Measurements from ENCODE around the gene C1QL2. TPM values are rescaled to one million over a fixed set of nuclear protein-coding genes. Genes with fewer than 3 reads are reported as not detected.

The C1QL2 gene
- total RNA-seq, 3 donors from 2014 or later (not counting 1 experiment from before 2014, with no cell fraction given) = not detected

DNA sequence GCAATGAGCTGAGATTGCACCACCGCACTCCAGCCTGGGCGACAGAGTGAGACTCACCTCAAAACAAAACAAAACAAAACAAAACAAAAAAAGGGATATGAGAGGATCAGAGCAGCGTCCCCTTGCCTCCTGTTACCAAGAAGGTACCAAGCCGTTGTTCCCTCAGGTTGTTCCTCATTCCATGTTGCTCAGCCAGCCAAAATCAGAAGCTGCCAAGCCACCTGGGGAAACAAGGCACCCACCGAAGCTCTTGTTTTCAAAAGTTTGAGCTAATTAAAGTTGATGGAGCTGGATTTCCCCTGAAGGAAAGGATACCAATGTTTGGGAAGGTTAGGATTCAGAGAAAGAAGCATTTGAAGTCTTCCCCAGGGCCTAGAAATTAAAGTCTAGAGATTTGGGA, 43.3 kb upstream of the C1QL2 start:
- H3K4me1 Mint-ChIP-seq = peaks cover 0 to 6% of the 10 kb centered on the region in 2 donors
- no peaks in the 10 kb centered on the region for H3K4me1 ChIP-seq (ENCODE audit: control insufficient read depth, insufficient read depth, low read length)
- no peak overlapping the region for H3K4me3 Mint-ChIP-seq
- no peaks in the 10 kb centered on the region for H3K36me3 ChIP-seq (ENCODE audit: control insufficient read depth, insufficient read depth, low read length)
- no peaks in the 10 kb centered on the region for H3K9me3 ChIP-seq (ENCODE audit: control insufficient read depth, insufficient read depth, low read length)
- no peak for ATAC-seq
- H3K9me3 Mint-ChIP-seq = no peaks in the 10 kb centered on the region
- TF ChIP-seq, protein P1, sequence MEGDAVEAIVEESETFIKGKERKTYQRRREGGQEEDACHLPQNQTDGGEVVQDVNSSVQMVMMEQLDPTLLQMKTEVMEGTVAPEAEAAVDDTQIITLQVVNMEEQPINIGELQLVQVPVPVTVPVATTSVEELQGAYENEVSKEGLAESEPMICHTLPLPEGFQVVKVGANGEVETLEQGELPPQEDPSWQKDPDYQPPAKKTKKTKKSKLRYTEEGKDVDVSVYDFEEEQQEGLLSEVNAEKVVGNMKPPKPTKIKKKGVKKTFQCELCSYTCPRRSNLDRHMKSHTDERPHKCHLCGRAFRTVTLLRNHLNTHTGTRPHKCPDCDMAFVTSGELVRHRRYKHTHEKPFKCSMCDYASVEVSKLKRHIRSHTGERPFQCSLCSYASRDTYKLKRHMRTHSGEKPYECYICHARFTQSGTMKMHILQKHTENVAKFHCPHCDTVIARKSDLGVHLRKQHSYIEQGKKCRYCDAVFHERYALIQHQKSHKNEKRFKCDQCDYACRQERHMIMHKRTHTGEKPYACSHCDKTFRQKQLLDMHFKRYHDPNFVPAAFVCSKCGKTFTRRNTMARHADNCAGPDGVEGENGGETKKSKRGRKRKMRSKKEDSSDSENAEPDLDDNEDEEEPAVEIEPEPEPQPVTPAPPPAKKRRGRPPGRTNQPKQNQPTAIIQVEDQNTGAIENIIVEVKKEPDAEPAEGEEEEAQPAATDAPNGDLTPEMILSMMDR (IDR thresholded peaks at IDR 0.05) = no peak
- peaks cover 12 to 14% of the 10 kb centered on the region in 2 donors for H3K27me3 Mint-ChIP-seq (ENCODE audit: low read depth in 2 of 2)
- H3K27ac ChIP-seq (ENCODE audit: low read length) = no peak overlapping the region
- whole genome bisulfite sequencing (ENCODE audit: insufficient coverage) = 79% methylated on average over 5 of the region's 5 CpGs
- no peak overlapping the region for H3K4me3 ChIP-seq (ENCODE audit: low read length)
- no peak overlapping the region for H3K27ac Mint-ChIP-seq
- H3K27me3 ChIP-seq (ENCODE audit: control insufficient read depth, insufficient read depth, low read length) = no peaks in the 10 kb centered on the region
- no peak for DNase-seq
- intact Hi-C loops (cut with micrococcal nuclease) = no loop called here
- no peaks in the 10 kb centered on the region for H3K36me3 Mint-ChIP-seq

DNA sequence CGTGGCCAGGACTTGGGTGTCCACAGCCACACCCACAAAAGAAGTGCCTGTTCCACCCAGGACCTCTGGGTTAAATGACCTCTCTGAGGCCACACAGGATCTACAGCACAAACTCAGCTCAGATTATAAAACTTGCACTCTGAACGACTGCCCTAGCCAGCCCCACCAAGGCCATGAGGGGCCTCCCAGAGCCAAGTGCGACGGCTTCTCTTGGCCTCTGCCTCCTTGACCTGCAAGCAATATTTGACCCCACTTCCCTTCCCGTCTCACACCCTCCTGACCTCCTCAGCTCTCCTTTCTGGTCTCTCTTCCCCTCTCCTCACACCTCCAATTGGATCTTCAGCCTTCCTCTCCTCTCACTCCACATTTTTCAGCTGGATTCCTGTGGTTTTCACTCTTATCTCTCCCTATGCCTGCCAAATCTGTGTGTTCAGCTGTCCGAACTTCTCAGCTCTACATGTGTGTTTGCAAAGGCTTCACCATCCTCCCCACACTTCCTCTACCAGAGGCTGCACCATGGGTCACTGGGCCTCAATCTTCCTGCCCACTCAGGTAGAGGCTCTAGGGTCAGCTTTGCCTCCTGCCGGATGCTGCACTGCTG, 39.8 kb upstream of the C1QL2 start:
- no peak for ATAC-seq
- Histone ChIP-seq H3K27me3 (ENCODE audit: control insufficient read depth, insufficient read depth, low read length) (no peaks in the 10 kb centered on the region), H3K4me1 (ENCODE audit: control insufficient read depth, insufficient read depth, low read length) (no peaks in the 10 kb centered on the region), H3K27ac (ENCODE audit: low read length) (no peak overlapping the region), H3K9me3 (ENCODE audit: control insufficient read depth, insufficient read depth, low read length) (no peaks in the 10 kb centered on the region), H3K36me3 (ENCODE audit: control insufficient read depth, insufficient read depth, low read length) (no peaks in the 10 kb centered on the region), H3K4me3 (ENCODE audit: low read length) (no peak overlapping the region)
- Mint-ChIP-seq H3K27me3 (ENCODE audit: low read depth in 2 of 2) (peaks cover 23 to 29% of the 10 kb centered on the region in 2 donors), H3K9me3 (no peaks in the 10 kb centered on the region), H3K4me3 (no peak overlapping the region), H3K36me3 (no peaks in the 10 kb centered on the region), H3K4me1 (peaks cover 0 to 6% of the 10 kb centered on the region in 2 donors), H3K27ac (no peak overlapping the region)
- 79% methylated on average over 7 of the region's 7 CpGs for WGBS (ENCODE audit: insufficient coverage)
- no peak for DNase-seq
- intact Hi-C loops (cut with micrococcal nuclease) = no loop called here
- TF ChIP-seq, protein P1 (IDR thresholded peaks at IDR 0.05) = no peak

DNA sequence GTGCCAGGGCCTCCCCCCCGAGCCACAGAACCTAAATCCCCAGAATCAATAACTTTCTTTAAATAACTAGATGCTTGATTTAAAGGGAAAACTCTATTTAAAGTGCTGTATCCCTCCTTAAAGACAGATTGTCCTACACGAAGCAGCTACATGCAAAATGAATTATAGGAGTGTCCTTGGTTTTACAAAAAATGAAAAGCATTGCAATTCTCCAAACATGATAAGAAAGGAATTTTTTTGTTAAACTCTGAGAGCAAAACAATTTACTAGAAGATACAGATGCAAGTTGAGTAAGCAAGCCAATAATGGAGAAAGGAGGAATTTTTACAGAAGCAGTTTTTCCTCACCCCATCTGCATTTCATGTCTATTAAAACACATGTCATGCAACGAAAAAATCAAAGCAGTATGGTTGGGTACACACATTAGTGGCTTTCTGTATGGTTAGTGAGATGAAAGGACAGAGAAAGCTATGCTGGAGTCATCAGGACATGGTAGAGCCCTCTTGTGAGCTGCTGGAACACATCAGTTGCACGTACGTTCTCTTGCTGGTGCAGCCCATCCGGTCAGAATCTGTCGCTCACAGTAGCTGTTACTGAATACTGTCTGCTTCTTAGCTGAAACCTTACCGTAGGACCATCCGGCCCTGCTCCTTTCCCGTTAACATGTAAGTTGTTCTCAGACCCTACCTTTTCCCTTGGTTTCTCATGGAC, 39.1 kb upstream of the C1QL2 start:
- Mint-ChIP-seq H3K27ac (no peak overlapping the region), H3K4me1 (peaks cover 0 to 3% of the 10 kb centered on the region in 2 donors), H3K27me3 (ENCODE audit: low read depth in 2 of 2) (peaks cover 26 to 29% of the 10 kb centered on the region in 2 donors), H3K9me3 (no peaks in the 10 kb centered on the region), H3K4me3 (no peak overlapping the region), H3K36me3 (no peaks in the 10 kb centered on the region)
- intact Hi-C loops (cut with micrococcal nuclease) = no loop called here
- TF ChIP-seq, protein P1 (IDR thresholded peaks at IDR 0.05) = no peak
- ATAC-seq (no peak), DNase-seq (no peak)
- Histone ChIP-seq H3K27me3 (ENCODE audit: control insufficient read depth, insufficient read depth, low read length) (no peaks in the 10 kb centered on the region), H3K4me1 (ENCODE audit: control insufficient read depth, insufficient read depth, low read length) (no peaks in the 10 kb centered on the region), H3K36me3 (ENCODE audit: control insufficient read depth, insufficient read depth, low read length) (no peaks in the 10 kb centered on the region), H3K4me3 (ENCODE audit: low read length) (no peak overlapping the region), H3K9me3 (ENCODE audit: control insufficient read depth, insufficient read depth, low read length) (no peaks in the 10 kb centered on the region), H3K27ac (ENCODE audit: low read length) (no peak overlapping the region)
- WGBS (ENCODE audit: insufficient coverage) = 84% methylated on average over 9 of the region's 10 CpGs

DNA sequence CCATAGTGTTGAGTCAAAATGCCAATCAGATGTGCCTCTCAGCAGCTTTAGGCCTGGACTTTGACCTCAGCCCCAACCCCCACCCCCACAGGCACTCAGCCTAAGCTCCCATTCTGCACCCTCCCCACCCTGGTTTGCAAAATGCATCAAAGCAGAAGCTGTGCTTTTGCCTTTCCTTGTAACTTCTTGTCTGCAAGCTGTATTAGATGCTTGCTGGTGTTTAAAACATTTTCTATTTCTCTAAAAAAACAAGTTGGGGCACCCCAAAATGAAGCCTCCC, 38.5 kb upstream of the C1QL2 start:
- Mint-ChIP-seq H3K9me3 (no peaks in the 10 kb centered on the region), H3K36me3 (no peaks in the 10 kb centered on the region), H3K4me1 (no peaks in the 10 kb centered on the region), H3K4me3 (no peak overlapping the region), H3K27ac (no peak overlapping the region), H3K27me3 (ENCODE audit: low read depth in 2 of 2) (peaks cover 26 to 29% of the 10 kb centered on the region in 2 donors)
- intact Hi-C loops (cut with micrococcal nuclease) = no loop called here
- Histone ChIP-seq H3K9me3 (ENCODE audit: control insufficient read depth, insufficient read depth, low read length) (no peaks in the 10 kb centered on the region), H3K27ac (ENCODE audit: low read length) (no peak overlapping the region), H3K36me3 (ENCODE audit: control insufficient read depth, insufficient read depth, low read length) (no peaks in the 10 kb centered on the region), H3K4me3 (ENCODE audit: low read length) (no peak overlapping the region), H3K27me3 (ENCODE audit: control insufficient read depth, insufficient read depth, low read length) (no peaks in the 10 kb centered on the region), H3K4me1 (ENCODE audit: control insufficient read depth, insufficient read depth, low read length) (no peaks in the 10 kb centered on the region)
- ATAC-seq (no peak), DNase-seq (no peak)
- TF ChIP-seq, protein P1 (IDR thresholded peaks at IDR 0.05) = no peak

Data from natural killer cell (primary cell).